ENCODE data around the gene HIRA.
"Not testable (repeated sequence)": the region's sequence is repeated elsewhere in the genome, so short reads cannot be mapped to it uniquely, and the experiment has no call there.

Gene HIRA

DNA sequence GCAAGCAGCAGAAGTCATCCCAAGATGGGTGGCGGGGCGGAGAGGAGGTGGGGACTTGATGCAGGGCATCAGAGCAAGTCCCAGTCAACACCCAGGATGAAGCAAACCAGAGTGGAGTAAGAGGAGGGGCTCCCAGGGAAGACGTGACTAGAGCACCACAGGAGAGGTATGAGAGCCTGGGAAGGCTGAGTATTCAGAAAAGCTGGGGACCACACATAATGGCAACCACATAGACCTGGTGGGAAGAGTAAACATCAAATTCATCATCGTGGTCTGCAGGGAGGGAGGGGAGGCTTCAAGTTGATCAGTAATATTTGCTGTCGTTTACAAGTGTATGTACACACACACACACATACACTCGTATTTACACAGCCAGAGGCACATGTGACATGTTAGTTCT is 79.3 kb downstream of the HIRA start:
- DNase-seq = no peak

DNA sequence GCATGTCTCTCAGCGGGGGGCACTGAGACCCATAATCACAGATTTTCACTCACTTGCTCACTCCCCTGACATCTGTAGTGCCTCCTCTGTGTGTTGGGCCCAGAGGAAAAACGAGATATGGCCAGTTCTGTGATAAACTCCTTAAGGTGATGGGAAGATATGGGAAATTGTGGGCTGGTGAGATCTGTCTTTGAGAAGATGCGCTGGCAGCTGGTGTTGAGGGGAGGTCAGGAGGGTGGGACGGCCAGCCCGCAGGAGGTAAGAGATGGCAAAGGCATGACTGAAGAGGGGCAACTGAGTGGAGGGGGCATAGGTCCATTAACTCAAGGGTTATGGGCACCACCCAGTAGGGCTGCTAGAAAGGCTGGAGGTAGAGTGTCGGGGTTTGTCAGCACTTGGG is 79.9 kb downstream of the HIRA start:
- no peak for DNase-seq

DNA sequence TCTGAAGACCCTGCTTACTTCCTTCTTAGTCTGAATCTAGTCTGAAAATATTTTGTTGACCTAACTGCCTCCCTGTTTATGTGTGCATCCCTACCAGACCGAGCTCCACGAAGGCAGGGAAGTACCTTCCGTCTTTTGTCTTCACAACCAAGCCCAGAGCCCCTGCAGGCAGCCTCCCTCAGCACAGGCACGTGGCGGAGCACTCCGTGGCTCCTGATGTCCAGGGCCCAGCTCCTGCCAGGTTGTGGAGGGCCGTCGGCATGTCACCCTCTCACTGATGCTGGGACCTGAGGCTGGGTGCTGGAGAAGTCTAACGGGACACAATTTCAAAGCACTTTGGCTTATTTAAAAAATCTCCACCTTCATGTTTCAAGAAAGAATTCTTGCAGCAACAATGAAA is 80.6 kb downstream of the HIRA start:
- DNase-seq = no peak

- DNase-seq = no peak
These were observed 81.1 kb downstream of the HIRA start for GRCh38 chr22:19350476-19350859.

DNA sequence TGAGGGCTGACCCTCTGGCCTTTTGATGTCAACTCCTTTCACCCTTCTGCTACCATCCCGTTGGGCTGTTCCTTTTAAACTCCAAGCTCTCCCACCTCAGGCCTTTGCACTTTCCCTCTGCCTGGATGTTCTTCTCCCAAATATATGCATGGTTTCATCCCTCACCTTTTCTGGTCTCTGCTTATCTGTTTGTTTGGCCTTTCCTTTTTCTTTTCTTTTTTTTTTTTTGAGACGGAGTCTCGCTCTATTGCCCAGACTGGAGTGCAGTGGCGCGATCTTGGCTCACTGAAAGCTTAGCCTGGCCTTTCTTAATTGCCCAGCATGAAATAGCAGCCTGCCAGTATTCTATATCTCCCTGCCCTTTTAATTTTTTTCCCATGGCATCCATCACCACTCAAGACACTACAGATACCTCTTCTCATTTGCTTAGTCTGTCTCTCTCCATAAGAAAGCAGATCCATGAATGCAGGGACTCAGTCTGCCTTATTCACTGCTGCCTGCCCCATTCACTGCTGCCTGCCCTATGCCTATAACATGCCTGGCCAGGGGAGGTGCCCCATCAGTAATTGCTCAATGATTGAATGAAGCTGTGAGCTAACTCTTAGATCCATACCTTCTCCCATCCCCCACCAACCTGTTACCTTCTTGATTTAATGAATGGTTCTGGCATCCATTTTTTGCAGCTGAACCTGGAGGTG is 81.6 kb downstream of the HIRA start:
- DNase-seq = no peak

- DNase-seq = no peak
These were observed 84.8 kb downstream of the HIRA start for GRCh38 chr22:19346677-19347265.

- DNase-seq = no peak
These were observed 87.1 kb downstream of the HIRA start for GRCh38 chr22:19344420-19344819.

DNA sequence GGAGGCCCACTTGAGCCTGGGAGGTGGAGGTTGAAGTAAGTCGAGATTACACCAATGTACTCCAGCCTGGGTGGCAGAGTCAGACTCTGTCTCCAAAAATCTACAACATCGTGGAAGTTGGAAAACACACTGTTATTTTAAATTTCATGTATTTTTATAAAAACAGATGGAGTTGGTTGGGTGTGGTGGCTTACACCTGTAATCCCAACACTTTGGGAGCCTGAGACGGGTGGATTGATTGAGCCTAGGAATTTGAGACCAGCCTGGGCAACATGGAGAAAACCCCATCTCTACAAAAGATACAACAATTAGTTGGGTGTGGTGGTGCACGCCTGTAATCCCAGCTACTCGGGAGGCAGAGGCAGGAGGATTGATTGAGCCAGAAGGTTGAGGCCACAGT is 88.1 kb downstream of the HIRA start:
- no peak for DNase-seq

GRCh38 chr22:19341500-19341899 is 90.0 kb downstream of the HIRA start:
- DNase-seq = no peak

GRCh38 chr22:19337137-19337536 is 94.4 kb downstream of the HIRA start:
- no peak for DNase-seq

GRCh38 chr22:19336133-19337075 is 95.1 kb downstream of the HIRA start:
- DNase-seq = no peak

GRCh38 chr22:19331975-19332374 is 99.6 kb downstream of the HIRA start:
- no peak for DNase-seq

GRCh38 chr22:19331474-19331873 is 100.1 kb downstream of the HIRA start:
- DNase-seq = no peak

DNA sequence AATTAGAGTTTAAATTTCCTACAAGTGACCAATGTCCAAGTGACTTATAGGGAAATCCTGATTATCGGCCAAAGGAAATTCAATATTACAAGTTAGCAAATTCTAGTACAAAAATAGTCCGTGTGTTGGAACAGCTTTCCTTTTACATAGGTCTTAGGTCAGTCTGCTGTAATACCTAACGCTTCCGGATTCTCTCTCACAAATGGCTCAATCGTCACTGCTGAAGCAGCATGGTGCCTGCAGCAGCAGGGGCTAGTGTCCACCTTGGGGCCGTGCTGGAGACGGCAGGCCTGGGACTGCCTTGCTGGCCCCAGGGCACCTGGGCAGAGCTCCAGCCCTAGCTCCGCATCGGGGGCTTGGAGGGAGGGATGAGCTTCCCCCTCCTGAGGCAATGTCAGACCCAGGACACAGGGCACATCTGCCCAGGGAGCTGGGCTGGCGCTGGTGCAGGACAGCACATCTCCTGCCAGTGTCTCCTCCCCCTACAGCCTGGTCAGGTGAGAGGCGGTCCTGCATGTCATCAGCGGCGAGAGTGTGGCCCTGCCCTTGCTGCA is 100.6 kb downstream of the HIRA start:
- DNase-seq = no peak

DNA sequence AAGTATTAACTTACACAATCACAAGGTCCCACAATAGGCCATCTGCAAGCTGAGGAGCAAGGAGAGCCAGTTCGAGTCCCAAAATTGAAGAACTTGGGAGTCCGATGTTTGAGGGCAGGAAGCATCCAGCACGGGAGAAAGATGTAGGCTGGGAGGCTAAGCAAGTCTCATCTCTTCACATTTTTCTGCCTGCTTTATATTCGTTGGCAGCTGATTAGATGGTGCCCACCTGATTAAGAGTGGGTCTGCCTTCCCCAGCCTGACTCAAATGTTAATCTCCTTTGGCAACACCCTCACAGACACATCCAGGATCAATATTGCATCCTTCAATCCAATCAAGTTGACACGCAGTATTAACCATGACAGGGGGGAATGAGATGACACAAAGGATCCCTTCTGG is 101.3 kb downstream of the HIRA start:
- not testable (repeated sequence) for DNase-seq

DNA sequence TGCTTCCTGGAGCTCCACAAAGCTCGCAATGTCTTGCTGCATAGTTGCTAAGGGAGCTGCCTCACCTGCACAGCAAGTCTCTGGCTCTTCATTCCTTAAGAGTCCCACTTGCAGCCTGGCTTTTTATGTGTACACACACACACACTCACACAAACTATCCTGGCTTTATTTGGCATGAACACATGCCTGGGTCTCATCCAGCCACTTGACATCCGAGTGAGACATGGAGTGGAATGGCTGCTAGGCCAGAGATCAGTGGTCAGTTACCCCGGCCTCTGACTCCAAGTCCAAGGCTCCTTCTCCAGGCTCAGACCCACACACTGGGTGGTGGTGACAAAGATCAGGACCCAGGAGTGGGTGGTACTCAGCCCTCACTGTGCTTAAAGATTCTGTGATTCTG is 102.1 kb downstream of the HIRA start:
- no peak for DNase-seq

GRCh38 chr22:19325296-19325948 is 106.1 kb downstream of the HIRA start:
- no peak for DNase-seq

DNA sequence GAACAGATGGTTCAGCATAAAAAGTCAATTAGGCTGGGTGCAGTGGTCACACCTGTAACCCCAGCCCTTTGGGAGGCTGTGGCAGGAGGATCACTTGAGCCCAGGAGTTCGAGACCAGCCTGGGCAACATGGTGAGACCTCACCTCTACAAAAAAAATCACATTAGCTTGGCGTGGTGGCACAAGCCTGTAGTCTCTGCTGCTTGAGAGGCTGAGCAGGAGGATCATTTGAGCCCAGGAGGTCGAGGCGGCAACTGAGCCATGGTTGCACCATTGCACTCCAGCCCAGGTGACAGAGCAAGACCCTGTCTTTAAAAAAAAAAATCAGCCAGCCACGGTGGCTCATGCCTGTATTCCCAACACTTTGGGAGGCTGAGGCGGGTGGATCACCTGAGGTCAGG is 108.1 kb downstream of the HIRA start:
- not testable (repeated sequence) for DNase-seq

- DNase-seq = no peak
These were observed 109.8 kb downstream of the HIRA start for GRCh38 chr22:19321757-19322156.

DNA sequence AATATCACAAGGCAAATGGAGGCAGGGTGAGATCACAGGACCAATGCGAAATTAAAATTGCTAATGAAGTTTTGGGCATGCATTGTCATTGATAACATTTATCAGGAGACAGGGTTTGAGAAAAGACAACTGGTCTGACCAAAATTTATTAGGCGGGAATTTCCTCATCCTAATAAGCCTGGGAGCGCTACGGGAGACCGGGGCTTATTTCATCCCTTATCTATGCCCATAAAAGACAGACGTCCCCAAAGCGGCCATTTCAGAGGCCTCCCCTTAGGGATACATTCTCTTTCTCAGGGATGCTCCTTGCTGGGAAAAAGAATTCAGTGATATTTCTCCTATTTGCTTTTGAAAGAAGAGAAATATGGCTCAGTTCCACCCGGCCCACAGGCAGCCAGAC is 111.4 kb downstream of the HIRA start:
- DNase-seq = not testable (repeated sequence)

DNA sequence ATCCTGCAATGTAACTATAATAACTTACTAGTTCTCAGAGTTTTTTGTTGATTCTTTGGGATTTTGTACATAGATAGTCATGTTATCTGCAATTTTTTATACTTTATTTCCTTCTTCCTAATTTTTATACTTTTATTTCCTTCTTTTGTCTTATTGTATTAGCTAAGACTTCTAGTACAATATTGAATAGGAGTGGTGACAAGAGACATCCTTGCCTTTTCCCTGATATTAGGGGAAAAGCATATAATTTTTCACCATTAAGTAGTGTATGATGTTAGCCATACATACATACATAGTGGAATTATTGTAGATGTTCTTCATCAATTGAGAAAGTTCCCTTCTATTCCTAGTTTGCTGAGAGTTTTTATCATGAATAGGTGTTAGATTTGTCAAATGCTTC is 112.3 kb downstream of the HIRA start:
- DNase-seq = no peak

DNA sequence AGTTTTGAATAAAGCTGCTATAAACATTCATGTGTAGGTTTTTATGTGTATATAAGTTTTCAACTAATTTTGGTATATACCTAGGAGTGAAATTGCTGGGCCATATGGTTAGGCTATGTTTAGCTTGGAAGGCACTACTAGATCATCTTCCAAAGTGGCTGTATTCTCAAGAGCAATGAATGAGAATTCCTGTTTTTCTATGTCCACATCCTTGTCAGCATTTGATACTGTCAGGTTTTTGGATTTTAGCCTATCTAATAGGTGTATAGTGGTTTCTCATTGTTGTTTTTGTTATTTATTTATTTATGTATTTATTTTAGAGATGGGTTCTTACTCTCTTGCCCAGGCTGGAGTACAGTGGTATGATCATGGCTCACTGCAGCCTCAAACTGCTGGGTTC is 113.7 kb downstream of the HIRA start:
- no peak for DNase-seq

DNA sequence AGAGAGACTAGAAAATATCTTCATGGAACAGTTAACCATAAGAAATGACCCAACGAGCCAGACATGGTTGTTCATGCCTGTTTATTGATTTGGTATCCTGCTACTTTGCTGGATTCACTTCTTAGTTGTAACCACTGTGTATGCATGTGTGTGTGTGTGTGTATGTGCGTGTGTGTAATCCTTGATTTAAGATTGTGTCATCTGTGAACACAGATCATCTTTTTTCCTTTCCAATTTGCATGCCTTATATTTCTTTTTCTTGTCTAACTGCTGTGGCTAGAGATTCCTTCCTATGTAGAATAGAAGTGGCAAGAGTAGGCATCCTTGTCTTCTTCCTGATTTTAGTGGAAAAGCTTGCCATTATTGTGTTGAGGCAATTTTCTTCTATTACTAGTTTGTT is 123.7 kb downstream of the HIRA start:
- no peak for DNase-seq
